WTC11 (cell line): ENCODE data around the gene RUNX2.

Experiments
- ATF3 ChIP-seq: sonication (generic); formaldehyde crosslinking; conservative IDR thresholded peaks from 2 replicates; pipeline ENCODE4 v1.8.1; 2022; ENCODE audit warnings: mild to moderate bottlenecking, missing genetic modification reagents
- EMX1 ChIP-seq: fragments of 250-450 bp; sonication (Bioruptor Pico); IDR thresholded peaks from 2 replicates; pipeline ENCODE4 v1.8.0; 2021; ENCODE audit warnings: mild to moderate bottlenecking
- FOXK1 ChIP-seq: sonication (generic); formaldehyde crosslinking; IDR thresholded peaks from 2 replicates; pipeline ENCODE4 v1.8.0; 2022; ENCODE audit warnings: mild to moderate bottlenecking, moderate library complexity, missing genetic modification reagents
- JUN ChIP-seq: sonication (generic); formaldehyde crosslinking; IDR thresholded peaks from 2 replicates; pipeline ENCODE4 v1.8.0; 2023; ENCODE audit warnings: mild to moderate bottlenecking, missing genetic modification reagents
- SMAD3 ChIP-seq: sonication (generic); formaldehyde crosslinking; IDR thresholded peaks from 2 replicates; pipeline ENCODE4 v1.8.0; 2022; ENCODE audit warnings: missing genetic modification reagents, mild to moderate bottlenecking, borderline replicate concordance
- STAT6 ChIP-seq: sonication (generic); formaldehyde crosslinking; conservative IDR thresholded peaks from 2 replicates; pipeline ENCODE4 v1.8.1; 2023; ENCODE audit warnings: mild to moderate bottlenecking, low read depth, missing genetic modification reagents, moderate library complexity
- TCF7 ChIP-seq: sonication (generic); formaldehyde crosslinking; IDR thresholded peaks from 2 replicates; pipeline ENCODE4 v1.8.0; 2022; ENCODE audit warnings: mild to moderate bottlenecking, low read depth, missing genetic modification reagents, moderate library complexity
- USF2 ChIP-seq: sonication (generic); formaldehyde crosslinking; IDR thresholded peaks from 2 replicates; pipeline ENCODE4 v1.8.1; 2023; ENCODE audit warnings: mild to moderate bottlenecking, missing genetic modification reagents, moderate library complexity
- TF ChIP-seq, protein P1 (sequence below): fragments of 200-600 bp; IDR thresholded peaks from 2 replicates; pipeline ENCODE4 v1.8.0; 2022; ENCODE audit warnings: antibody characterized with exemption
- TF ChIP-seq, protein P2 (sequence below): sonication (generic); formaldehyde crosslinking; IDR thresholded peaks from 2 replicates; pipeline ENCODE4 v1.8.0; 2022; ENCODE audit warnings: mild to moderate bottlenecking, missing genetic modification reagents

- TF ChIP-seq, protein P1, sequence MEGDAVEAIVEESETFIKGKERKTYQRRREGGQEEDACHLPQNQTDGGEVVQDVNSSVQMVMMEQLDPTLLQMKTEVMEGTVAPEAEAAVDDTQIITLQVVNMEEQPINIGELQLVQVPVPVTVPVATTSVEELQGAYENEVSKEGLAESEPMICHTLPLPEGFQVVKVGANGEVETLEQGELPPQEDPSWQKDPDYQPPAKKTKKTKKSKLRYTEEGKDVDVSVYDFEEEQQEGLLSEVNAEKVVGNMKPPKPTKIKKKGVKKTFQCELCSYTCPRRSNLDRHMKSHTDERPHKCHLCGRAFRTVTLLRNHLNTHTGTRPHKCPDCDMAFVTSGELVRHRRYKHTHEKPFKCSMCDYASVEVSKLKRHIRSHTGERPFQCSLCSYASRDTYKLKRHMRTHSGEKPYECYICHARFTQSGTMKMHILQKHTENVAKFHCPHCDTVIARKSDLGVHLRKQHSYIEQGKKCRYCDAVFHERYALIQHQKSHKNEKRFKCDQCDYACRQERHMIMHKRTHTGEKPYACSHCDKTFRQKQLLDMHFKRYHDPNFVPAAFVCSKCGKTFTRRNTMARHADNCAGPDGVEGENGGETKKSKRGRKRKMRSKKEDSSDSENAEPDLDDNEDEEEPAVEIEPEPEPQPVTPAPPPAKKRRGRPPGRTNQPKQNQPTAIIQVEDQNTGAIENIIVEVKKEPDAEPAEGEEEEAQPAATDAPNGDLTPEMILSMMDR, result no peak
- TF ChIP-seq JUN (CRISPR knock-in tag), result no peak
- no peak for TF ChIP-seq USF2
- no peak for TF ChIP-seq ATF3 (CRISPR knock-in tag)
- no peak for TF ChIP-seq FOXK1 (CRISPR knock-in tag)
- TF ChIP-seq EMX1, result no peak
- no peak for TF ChIP-seq SMAD3 (CRISPR knock-in tag)
- no peak for TF ChIP-seq STAT6
- TF ChIP-seq TCF7 (CRISPR knock-in tag), result no peak
- TF ChIP-seq, protein P2, sequence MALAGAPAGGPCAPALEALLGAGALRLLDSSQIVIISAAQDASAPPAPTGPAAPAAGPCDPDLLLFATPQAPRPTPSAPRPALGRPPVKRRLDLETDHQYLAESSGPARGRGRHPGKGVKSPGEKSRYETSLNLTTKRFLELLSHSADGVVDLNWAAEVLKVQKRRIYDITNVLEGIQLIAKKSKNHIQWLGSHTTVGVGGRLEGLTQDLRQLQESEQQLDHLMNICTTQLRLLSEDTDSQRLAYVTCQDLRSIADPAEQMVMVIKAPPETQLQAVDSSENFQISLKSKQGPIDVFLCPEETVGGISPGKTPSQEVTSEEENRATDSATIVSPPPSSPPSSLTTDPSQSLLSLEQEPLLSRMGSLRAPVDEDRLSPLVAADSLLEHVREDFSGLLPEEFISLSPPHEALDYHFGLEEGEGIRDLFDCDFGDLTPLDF (CRISPR knock-in tag), result no peak
Observed at GRCh38 chr6:45698046-45698445, 369.9 kb downstream of the RUNX2 start.
